Measurements from ENCODE around the gene GFOD1. TPM values are rescaled to one million over a fixed set of nuclear protein-coding genes. Genes with fewer than 3 reads are reported as not detected.

The GFOD1 gene
- total and polyA plus RNA-seq, 10 donors = 3.4 to 54.0 (median 32.5) TPM

- Histone ChIP-seq H3K4me3 (no peak overlapping the region), H3K36me3 (no peaks in the 10 kb centered on the region), H3K9me3 (no peaks in the 10 kb centered on the region), H3K27me3 (replicated peaks in 1 of 7) (no peaks in the 10 kb centered on the region), H3K4me1 (peaks cover 27 to 38% (median 30%) of the 10 kb centered on the region in 6 donors), H3K27ac (no peak overlapping the region)
- intact Hi-C loops (cut with DNase I; ENCODE audit: low total_unique reads) = no loop called here
- TF ChIP-seq POLR2A (IDR thresholded peaks at IDR 0.05) (no peak), CTCF (IDR thresholded peaks at IDR 0.05 in 8 of 11, conservative IDR thresholded peaks at IDR 0.05 in 3 of 11) (no peak), POLR2AphosphoS5 (IDR thresholded peaks at IDR 0.05) (no peak)
- no peak for DNase-seq
- whole genome bisulfite sequencing, 5 donors = 87 to 92% (median 91%) methylated on average over 12 of the region's 12 CpGs
Observed at GRCh38 chr6:13351271-13351670, 136.1 kb downstream of the GFOD1 start.

GRCh38 chr6:13349811-13350506 is 137.4 kb downstream of the GFOD1 start:
- Histone ChIP-seq H3K4me1 (peaks cover 17 to 25% (median 18%) of the 10 kb centered on the region in 6 donors), H3K9me3 (no peaks in the 10 kb centered on the region), H3K27me3 (replicated peaks in 1 of 7) (no peaks in the 10 kb centered on the region), H3K36me3 (no peaks in the 10 kb centered on the region), H3K27ac (no peak overlapping the region), H3K4me3 (no peak overlapping the region)
- TF ChIP-seq POLR2A (IDR thresholded peaks at IDR 0.05) (no peak), POLR2AphosphoS5 (IDR thresholded peaks at IDR 0.05) (no peak), CTCF (IDR thresholded peaks at IDR 0.05 in 8 of 11, conservative IDR thresholded peaks at IDR 0.05 in 3 of 11) (no peak)
- WGBS, 5 donors = 82 to 94% (median 88%) methylated on average over 8 of the region's 8 CpGs
- intact Hi-C loops (cut with DNase I; ENCODE audit: low total_unique reads) = no loop called here
- DNase-seq = no peak

GRCh38 chr6:13348334-13349113 is 138.9 kb downstream of the GFOD1 start:
- no peak for TF ChIP-seq CTCF (IDR thresholded peaks at IDR 0.05 in 8 of 11, conservative IDR thresholded peaks at IDR 0.05 in 3 of 11)
- no peak for TF ChIP-seq POLR2AphosphoS5 (IDR thresholded peaks at IDR 0.05)
- TF ChIP-seq POLR2A (IDR thresholded peaks at IDR 0.05) = no peak
- Histone ChIP-seq H3K9me3 (no peaks in the 10 kb centered on the region), H3K27me3 (replicated peaks in 1 of 7) (no peaks in the 10 kb centered on the region), H3K4me1 (peaks cover 2 to 10% (median 3%) of the 10 kb centered on the region in 6 donors), H3K4me3 (no peak overlapping the region), H3K36me3 (no peaks in the 10 kb centered on the region), H3K27ac (no peak overlapping the region)
- intact Hi-C loops (cut with DNase I; ENCODE audit: low total_unique reads) = no loop called here
- 88 to 96% (median 95%) methylated on average over 8 of the region's 8 CpGs for WGBS, 5 donors
- no peak for DNase-seq

DNA sequence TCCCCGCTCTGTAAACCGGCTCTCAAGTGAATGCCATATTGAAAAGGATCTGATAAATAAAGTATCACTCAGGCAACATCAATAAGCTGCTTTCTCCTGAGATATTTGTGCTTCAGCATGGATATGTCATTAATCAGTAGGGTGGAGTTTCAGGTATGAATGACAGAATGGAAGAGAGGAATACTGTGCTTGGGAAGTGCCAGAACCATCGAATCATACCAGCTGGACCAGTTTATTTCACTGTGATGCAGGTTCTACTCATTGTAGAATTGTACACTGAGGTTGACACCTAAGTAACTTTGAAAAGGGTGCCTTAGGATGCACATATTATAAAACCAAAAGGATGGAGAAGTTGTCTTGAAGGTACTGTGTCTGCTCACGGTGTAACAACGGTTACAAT is 141.2 kb downstream of the GFOD1 start:
- intact Hi-C loops (cut with DNase I; ENCODE audit: low total_unique reads) = no loop called here
- Histone ChIP-seq H3K9me3 (peaks cover 0 to 11% (median 4%) of the 10 kb centered on the region in 8 donors), H3K27ac (no peak overlapping the region), H3K36me3 (no peaks in the 10 kb centered on the region), H3K4me1 (no peaks in the 10 kb centered on the region), H3K27me3 (replicated peaks in 1 of 7) (no peaks in the 10 kb centered on the region), H3K4me3 (no peak overlapping the region)
- WGBS, 5 donors = 83 to 92% (median 87%) methylated on average over 5 of the region's 5 CpGs
- TF ChIP-seq POLR2AphosphoS5 (IDR thresholded peaks at IDR 0.05) (no peak), POLR2A (IDR thresholded peaks at IDR 0.05) (no peak), CTCF (IDR thresholded peaks at IDR 0.05 in 8 of 11, conservative IDR thresholded peaks at IDR 0.05 in 3 of 11) (no peak)
- no peak for DNase-seq
